Fibroblast of mammary gland (primary cell): Measurements from ENCODE around the gene BTBD1.

Experiments used
- DNase-seq: peaks from one replicate; pipeline ENCODE4 v3.0.0-alpha.2; 2010; ENCODE audit warnings: low read depth
- H3K4me3 ChIP-seq: 2 replicates; pipeline ENCODE4 v1.5.1; 2011; ENCODE audit warnings: low read depth, mild to moderate bottlenecking, low read length, moderate library complexity; ENCODE audit not compliant: control insufficient read depth
- CTCF ChIP-seq: conservative IDR thresholded peaks from 2 replicates; pipeline ENCODE4 v1.5.1; 2011; ENCODE audit warnings: low read depth, low read length, inconsistent platforms; ENCODE audit not compliant: control insufficient read depth, insufficient read depth

The BTBD1 gene

GRCh38 chr15:82969353-82969752 lies 97.7 kb downstream of the BTBD1 start:
- no peak overlapping the region for H3K4me3 ChIP-seq
- no peak for TF ChIP-seq CTCF
- no peak for DNase-seq

- DNase-seq = peak; percentile 45
- H3K4me3 ChIP-seq = no peak overlapping the region
- TF ChIP-seq CTCF = no peak
Observed at GRCh38 chr15:82968066-82968465, 99.0 kb downstream of the BTBD1 start.

GRCh38 chr15:82966671-82967071 lies 100.4 kb downstream of the BTBD1 start:
- DNase-seq = no peak
- no peak overlapping the region for H3K4me3 ChIP-seq
- TF ChIP-seq CTCF = no peak
